AG10803 (cell line): ENCODE measurements around the gene SRPRA.

Experiments used
- DNase-seq: peaks from one replicate; pipeline ENCODE4 v3.0.0; 2010; ENCODE audit warnings: low read depth
- H3K4me3 ChIP-seq: 2 replicates; pipeline ENCODE4 v1.5.1; 2011; ENCODE audit warnings: mild to moderate bottlenecking, low read length, control low read depth
- TF ChIP-seq, protein P1 (sequence below): conservative IDR thresholded peaks from 2 replicates; pipeline ENCODE4 v1.5.1; 2011; ENCODE audit warnings: mild to moderate bottlenecking, low read length, control low read depth, inconsistent platforms

SRPRA gene

DNA sequence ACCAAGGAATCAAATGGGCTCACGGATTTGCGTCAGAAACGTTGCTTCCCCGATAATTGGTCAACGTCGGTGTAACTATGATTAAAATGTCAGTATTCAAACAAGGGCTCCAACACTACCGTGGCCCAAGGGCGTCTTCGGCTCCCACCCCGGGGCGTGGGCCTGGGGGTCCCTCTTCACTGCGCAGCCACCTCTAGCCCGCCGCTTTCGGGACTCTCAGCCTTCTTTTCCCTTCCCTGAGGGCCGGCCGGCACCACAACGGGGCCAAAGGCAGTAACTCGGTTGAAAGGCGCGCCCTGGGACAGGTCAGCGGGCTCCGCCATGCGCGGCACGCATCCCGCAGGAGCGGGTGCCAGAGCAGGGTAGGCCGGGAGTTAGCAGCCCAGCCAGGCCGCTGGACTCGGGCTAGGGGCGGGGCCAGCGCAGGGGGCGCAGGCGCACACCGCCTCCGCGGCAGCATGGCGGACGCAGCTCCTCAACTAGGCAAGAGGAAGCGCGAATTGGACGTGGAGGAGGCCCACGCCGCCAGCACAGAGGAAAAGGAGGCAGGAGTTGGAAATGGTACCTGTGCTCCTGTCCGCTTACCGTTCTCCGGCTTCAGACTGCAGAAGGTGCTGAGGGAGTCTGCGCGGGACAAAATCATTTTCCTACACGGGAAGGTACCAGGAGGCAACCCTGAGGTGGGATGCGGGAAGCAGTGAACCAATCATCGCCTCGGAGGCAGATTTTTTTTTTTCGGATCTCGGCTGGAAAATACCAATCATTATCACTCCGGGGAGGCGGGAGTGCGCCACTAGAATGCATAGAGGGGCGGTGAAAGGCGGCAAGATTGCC lies 35.1 kb upstream of the SRPRA start, which contains the start of gene DCPS:
DCPS (plus strand) TSS at position 438 of the 834 bp plus-strand sequence; CDS start at position 459, 21 bp downstream.
- peak within 1 kb of the TSS; percentile 93 for H3K4me3 ChIP-seq
- peak; percentile 89 for DNase-seq
- TF ChIP-seq, protein P1, sequence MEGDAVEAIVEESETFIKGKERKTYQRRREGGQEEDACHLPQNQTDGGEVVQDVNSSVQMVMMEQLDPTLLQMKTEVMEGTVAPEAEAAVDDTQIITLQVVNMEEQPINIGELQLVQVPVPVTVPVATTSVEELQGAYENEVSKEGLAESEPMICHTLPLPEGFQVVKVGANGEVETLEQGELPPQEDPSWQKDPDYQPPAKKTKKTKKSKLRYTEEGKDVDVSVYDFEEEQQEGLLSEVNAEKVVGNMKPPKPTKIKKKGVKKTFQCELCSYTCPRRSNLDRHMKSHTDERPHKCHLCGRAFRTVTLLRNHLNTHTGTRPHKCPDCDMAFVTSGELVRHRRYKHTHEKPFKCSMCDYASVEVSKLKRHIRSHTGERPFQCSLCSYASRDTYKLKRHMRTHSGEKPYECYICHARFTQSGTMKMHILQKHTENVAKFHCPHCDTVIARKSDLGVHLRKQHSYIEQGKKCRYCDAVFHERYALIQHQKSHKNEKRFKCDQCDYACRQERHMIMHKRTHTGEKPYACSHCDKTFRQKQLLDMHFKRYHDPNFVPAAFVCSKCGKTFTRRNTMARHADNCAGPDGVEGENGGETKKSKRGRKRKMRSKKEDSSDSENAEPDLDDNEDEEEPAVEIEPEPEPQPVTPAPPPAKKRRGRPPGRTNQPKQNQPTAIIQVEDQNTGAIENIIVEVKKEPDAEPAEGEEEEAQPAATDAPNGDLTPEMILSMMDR = no peak

DNA sequence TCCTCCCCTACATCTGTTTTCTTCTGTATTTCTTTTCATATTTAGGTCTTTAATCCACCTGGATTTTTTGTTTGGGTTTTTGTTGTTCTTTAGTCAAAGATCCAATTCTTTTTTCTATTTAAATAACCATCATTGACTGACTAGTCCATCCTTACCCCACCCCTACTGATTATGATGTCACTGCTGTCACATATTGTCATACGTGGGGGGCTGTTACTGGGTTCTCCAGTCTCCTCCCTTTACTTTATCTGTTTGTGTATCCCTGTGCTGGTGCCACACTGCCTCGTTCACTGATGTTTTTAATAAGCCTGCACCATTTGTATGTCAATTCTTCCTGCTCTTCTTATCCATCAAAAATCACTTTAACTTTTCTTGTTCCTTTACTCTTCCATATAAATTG lies 28.3 kb upstream of the SRPRA start:
- TF ChIP-seq, protein P1 = no peak
- DNase-seq = no peak
- no peak overlapping the region for H3K4me3 ChIP-seq

- DNase-seq = no peak
- H3K4me3 ChIP-seq = no peak overlapping the region
- TF ChIP-seq, protein P1 = no peak
Measured at GRCh38 chr11:126293726-126294125, 25.0 kb upstream of the SRPRA start.

DNA sequence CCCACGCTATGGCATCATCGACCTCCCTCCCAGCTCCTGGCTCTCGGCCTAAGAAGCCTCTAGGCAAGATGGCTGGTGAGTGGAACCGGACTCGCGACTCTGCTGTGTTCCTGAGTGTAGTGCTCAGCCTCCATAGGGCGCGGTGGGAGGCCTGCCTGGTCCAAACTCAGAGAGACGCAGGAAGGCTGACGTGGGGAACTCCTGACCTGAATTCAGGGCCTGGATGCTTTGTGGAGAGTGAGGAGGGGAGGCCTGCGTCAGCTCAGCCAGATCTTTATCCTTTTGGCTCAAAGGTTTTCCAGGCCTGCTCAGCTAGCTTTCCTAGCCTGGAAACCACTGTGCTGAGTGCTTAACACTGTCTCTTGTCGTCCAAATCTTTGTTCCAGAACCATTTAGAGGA lies 22.2 kb upstream of the SRPRA start:
- DNase-seq = no peak
- TF ChIP-seq, protein P1 = no peak
- H3K4me3 ChIP-seq = no peak overlapping the region

DNA sequence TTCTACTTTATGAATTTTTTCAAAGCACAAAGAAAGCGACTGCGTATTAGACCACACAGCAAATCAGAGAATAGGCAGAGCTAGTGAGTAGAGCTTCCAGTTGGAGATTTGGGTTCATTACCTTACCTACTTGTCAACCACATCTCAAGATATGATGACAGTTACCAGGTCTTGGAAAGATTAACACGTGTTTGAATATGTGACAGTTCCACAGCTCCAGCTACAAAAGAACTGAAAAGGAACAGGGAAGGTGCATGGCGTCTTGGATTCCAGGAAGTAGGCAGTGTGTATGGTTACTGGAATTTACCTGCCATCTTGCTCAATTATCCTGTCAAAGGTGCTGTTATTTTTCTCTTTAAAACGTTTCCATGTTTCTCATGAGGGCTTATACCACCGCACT lies 19.5 kb upstream of the SRPRA start:
- no peak for DNase-seq
- no peak overlapping the region for H3K4me3 ChIP-seq
- TF ChIP-seq, protein P1 = no peak

DNA sequence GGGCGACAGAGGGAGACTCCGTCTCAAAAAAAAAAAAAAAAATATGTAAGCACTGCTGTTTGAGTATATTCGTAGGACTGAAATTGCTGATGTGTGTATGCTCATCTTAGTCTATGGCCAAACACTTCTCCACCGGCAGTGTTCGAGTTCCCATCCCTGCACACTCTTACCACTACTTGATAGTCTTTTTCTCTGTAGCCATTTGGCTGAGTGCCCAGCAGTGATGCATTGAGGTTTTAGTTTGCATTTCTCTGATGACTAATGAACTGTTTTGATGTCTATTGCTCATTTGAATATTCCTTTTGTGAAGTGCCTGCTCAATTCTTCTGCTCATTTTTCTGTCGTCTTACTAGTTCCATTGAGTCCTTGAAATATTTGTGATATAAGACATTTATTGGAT lies 16.1 kb upstream of the SRPRA start:
- H3K4me3 ChIP-seq = no peak overlapping the region
- TF ChIP-seq, protein P1 = no peak
- DNase-seq = peak; percentile 87

DNA sequence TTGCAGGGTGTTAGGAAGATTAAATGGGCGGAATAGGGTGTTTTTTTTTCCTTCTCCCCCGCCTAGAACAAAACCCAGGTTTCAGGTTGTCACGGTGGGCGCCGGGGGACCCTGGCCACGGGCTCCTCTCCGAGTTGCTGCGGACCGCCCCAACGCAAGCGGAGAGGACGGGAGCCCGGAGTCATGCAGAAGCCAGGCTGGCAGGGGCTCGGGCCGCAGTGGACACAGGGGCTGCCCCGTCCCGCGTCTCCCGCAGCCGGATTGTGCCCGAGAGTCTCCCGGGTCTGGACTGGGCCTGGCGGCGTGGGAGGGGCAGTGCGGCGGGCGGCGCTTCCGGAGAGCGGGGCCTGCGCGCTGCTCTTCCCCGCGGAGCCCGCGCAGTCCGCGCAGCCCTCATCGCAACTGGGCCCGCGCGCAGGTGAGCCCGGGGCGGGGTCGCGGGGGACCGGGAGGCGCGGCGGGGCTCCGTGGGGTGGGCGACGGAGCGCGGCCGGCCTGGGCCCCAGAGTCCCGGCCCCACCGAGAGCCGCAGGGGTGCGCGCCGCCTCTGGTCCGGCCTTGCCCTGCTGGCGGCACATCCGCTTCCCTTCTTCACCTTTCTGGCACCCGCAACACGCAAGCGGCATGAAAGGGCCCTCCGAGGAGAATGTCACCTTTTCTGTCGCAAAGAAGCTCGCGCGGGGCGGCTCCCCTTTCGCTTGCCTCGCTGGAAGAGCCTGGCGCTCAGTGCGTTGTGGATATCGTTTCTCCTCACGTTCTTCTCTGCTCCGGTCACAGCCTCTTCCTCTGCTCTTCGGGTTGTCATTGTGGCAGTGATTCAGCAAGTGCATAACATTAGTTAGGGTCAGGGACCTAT lies 14.3 kb upstream of the SRPRA start, which contains the start of gene TIRAP:
TIRAP (plus strand) TSS at position 358 of the 856 bp plus-strand sequence. CDS start 7,802 bp downstream, outside the sequence.
- H3K4me3 ChIP-seq = peak within 1 kb of the TSS; percentile 79
- TF ChIP-seq, protein P1 = no peak
- peak; percentile 52 for DNase-seq
